Keratinocyte (primary cell): ENCODE results near the gene SLC6A7. TPM values are rescaled to one million over a fixed set of nuclear protein-coding genes. Genes with fewer than 3 reads are reported as not detected.

Experiments used
- DNase-seq: peaks from one replicate; pipeline ENCODE4 v3.0.0-alpha.2; 2011; ENCODE audit warnings: low read depth, missing footprints, low spot score
- FAIRE-seq: peaks from 2 replicates; lab custom pipeline; 2011; peaks lifted over from hg19 to GRCh38; lab: Jason Lieb, UNC
- H2AFZ ChIP-seq: 2 replicates; pipeline ENCODE4 v1.6.0; 2012; ENCODE audit warnings: low read length, control low read depth, inconsistent platforms; ENCODE audit not compliant: control insufficient read depth
- H3K27ac ChIP-seq: 2 replicates; pipeline ENCODE4 v1.5.1; 2011; ENCODE audit warnings: low read length; ENCODE audit not compliant: control insufficient read depth, insufficient read depth
- H3K27me3 ChIP-seq: 3 replicates; pipeline ENCODE4 v1.6.0; 2011; ENCODE audit warnings: low read length; ENCODE audit not compliant: control insufficient read depth, insufficient read depth; ENCODE audit errors: extremely low read depth
- H3K36me3 ChIP-seq, 2 experiments: 2 replicates in 1 of 2; 3 replicates in 1 of 2; pipeline ENCODE4 v1.5.1; 2011; ENCODE audit warnings: low read length in 2 of 2, mild to moderate bottlenecking in 1 of 2; ENCODE audit not compliant: control insufficient read depth in 2 of 2, insufficient read depth in 2 of 2; ENCODE audit errors: extremely low read depth in 1 of 2
- H3K4me1 ChIP-seq: 3 replicates; pipeline ENCODE4 v1.5.1; 2011; ENCODE audit warnings: low read length; ENCODE audit not compliant: control insufficient read depth, insufficient read depth; ENCODE audit errors: extremely low read depth
- H3K4me2 ChIP-seq: 3 replicates; pipeline ENCODE4 v1.6.0; 2011; ENCODE audit warnings: low read depth, low read length; ENCODE audit not compliant: control insufficient read depth, insufficient read depth; ENCODE audit errors: extremely low read depth
- H3K4me3 ChIP-seq, 3 experiments: fragments of 200-600 bp in 1 of 3; sonication (generic) in 1 of 3; 2 replicates in 2 of 3; 3 replicates in 1 of 3; pipeline ENCODE4 v1.5.1; 2011 to 2016; ENCODE audit warnings: low read length in 3 of 3, mild to moderate bottlenecking in 3 of 3, control low read depth in 2 of 3, inconsistent platforms in 1 of 3, low read depth in 1 of 3, mixed read lengths in 1 of 3, mixed run types in 1 of 3, moderate library complexity in 1 of 3; ENCODE audit not compliant: control insufficient read depth in 2 of 3, insufficient read depth in 2 of 3; ENCODE audit errors: extremely low read depth in 1 of 3
- H3K79me2 ChIP-seq: 2 replicates; pipeline ENCODE4 v1.6.0; 2012; ENCODE audit warnings: low read length; ENCODE audit not compliant: control insufficient read depth, insufficient read depth
- H3K9ac ChIP-seq: 3 replicates; pipeline ENCODE4 v1.6.0; 2011; ENCODE audit warnings: low read length; ENCODE audit not compliant: control insufficient read depth, insufficient read depth; ENCODE audit errors: extremely low read depth
- H3K9me1 ChIP-seq: 3 replicates; pipeline ENCODE4 v1.6.0; 2011; ENCODE audit warnings: low read length; ENCODE audit not compliant: control insufficient read depth, insufficient read depth; ENCODE audit errors: extremely low read depth
- H3K9me3 ChIP-seq: 2 replicates; pipeline ENCODE4 v1.5.1; 2012; ENCODE audit warnings: low read depth, low read length; ENCODE audit not compliant: control insufficient read depth
- H4K20me1 ChIP-seq: 3 replicates; pipeline ENCODE4 v1.6.0; 2011; ENCODE audit warnings: low read length; ENCODE audit not compliant: control insufficient read depth, insufficient read depth; ENCODE audit errors: extremely low read depth
- EZH2 ChIP-seq: IDR thresholded peaks from one replicate; pipeline ENCODE4 v1.6.1; 2012; ENCODE audit warnings: inconsistent platforms, mild to moderate bottlenecking, low read length, moderate library complexity
- dilution Hi-C: fragments of 300-500 bp; cut with MboI; formaldehyde crosslinking; loops from one replicate; pipeline ENCODE4 v1.7.0; 2020; ENCODE audit warnings: low sequenced_read_pairs; ENCODE audit not compliant: extremely low pct_ligation_motif_present
- polyA plus RNA-seq, 5 experiments: library from polyadenylated mRNA; depleted of rRNA in 3 of 5; stranded (reverse) in 3 of 5; stranded (forward) in 1 of 5; unstranded in 1 of 5; fragments of >200 nt; gene quantifications; 1 replicate in 1 of 5; 2 replicates in 3 of 5; 3 replicates in 1 of 5; pipeline versions ENCODE4 v1.2.1 to v1.2.3, GENCODE V29; 2011 to 2012; ENCODE audit warnings: missing spikeins in 2 of 5, low read depth in 1 of 5, low replicate concordance in 1 of 5
- TF ChIP-seq, protein P1 (sequence below), 3 experiments: IDR thresholded peaks in 1 of 3; conservative IDR thresholded peaks in 1 of 3; optimal IDR thresholded peaks in 1 of 3; 2 replicates in 2 of 3; 3 replicates in 1 of 3; pipeline versions ENCODE3 to v1.5.1; 2011; ENCODE audit warnings: low read length in 3 of 3, mild to moderate bottlenecking in 3 of 3, moderate library complexity in 2 of 3, control low read depth in 1 of 3, inconsistent platforms in 1 of 3; ENCODE audit not compliant: insufficient read depth in 2 of 3; ENCODE audit errors: extremely low read depth in 1 of 3

Gene SLC6A7
- polyA plus RNA-seq, 1 donor (not counting 4 experiments of a cell fraction or from before 2014, with no cell fraction given), result not detected

DNA sequence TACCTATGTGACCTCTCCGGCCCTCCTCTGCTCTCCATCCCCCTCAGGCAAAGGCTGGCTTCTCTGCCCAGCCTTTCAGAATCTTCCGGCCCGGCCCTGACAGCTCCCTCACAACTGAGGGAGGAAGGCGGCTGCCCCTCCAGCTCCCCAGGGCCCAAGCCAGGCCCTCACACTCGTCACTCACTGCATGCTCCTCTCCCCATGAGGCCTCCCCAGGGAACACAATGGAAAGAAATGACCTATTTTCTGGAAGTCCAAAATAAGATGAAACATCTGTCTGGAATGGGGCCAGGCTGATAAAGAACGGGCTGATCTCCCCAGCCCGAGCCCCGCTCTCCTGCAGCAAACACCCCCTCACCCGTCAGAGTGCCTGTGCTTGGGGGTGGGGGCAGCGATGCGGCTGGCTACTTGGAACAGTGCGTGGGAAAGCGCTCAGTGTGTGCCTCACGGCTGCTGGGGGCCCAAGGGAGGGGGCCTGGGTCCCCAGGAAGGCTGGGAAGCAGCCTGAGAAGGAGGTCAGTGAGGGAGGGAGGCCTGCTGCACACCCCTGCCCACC, 45.5 kb upstream of the SLC6A7 start:
- H3K9me3 ChIP-seq, result no peaks in the 10 kb centered on the region
- no peak overlapping the region for H3K4me3 ChIP-seq
- DNase-seq (no peak), FAIRE-seq (no peak)
- H3K9ac ChIP-seq, result no peak overlapping the region
- no peaks in the 10 kb centered on the region for H3K36me3 ChIP-seq
- H2AFZ ChIP-seq, result no peak overlapping the region
- no peaks in the 10 kb centered on the region for H4K20me1 ChIP-seq
- dilution Hi-C loops, result no loop called here
- no peak overlapping the region for H3K27ac ChIP-seq
- H3K27me3 ChIP-seq, result no peaks in the 10 kb centered on the region
- no peaks in the 10 kb centered on the region for H3K9me1 ChIP-seq
- peaks cover 12% of the 10 kb centered on the region for H3K4me1 ChIP-seq
- TF ChIP-seq, protein P1, sequence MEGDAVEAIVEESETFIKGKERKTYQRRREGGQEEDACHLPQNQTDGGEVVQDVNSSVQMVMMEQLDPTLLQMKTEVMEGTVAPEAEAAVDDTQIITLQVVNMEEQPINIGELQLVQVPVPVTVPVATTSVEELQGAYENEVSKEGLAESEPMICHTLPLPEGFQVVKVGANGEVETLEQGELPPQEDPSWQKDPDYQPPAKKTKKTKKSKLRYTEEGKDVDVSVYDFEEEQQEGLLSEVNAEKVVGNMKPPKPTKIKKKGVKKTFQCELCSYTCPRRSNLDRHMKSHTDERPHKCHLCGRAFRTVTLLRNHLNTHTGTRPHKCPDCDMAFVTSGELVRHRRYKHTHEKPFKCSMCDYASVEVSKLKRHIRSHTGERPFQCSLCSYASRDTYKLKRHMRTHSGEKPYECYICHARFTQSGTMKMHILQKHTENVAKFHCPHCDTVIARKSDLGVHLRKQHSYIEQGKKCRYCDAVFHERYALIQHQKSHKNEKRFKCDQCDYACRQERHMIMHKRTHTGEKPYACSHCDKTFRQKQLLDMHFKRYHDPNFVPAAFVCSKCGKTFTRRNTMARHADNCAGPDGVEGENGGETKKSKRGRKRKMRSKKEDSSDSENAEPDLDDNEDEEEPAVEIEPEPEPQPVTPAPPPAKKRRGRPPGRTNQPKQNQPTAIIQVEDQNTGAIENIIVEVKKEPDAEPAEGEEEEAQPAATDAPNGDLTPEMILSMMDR (optimal IDR thresholded peaks at IDR 0.05 in 1 of 3, IDR thresholded peaks at IDR 0.05 in 1 of 3, conservative IDR thresholded peaks at IDR 0.05 in 1 of 3; ENCODE audit: extremely low read depth in 1 of 3, insufficient read depth in 2 of 3, low read length in 3 of 3), result no peak
- TF ChIP-seq EZH2, result no peak
- H3K4me2 ChIP-seq, result no peak overlapping the region
- no peaks in the 10 kb centered on the region for H3K79me2 ChIP-seq

DNA sequence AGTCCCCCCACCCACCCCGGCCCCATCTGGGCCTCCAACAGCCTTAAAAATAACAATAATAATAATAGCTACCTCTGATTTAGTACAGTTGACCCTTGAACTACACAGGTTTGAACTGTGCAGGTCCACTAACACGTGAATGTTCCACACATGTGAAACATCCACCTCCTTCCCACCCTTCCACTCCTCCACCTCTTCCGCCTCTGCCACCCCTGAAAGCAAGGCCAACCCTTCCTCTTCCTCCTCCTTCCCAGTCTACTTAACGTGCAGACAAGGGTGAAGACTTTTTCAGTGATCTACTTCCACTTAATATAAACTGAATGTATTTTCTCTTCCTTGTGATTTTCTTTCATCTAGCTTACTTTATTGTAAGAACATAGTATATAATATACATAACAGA, 45.0 kb upstream of the SLC6A7 start:
- H3K4me2 ChIP-seq, result no peak overlapping the region
- peaks cover 12% of the 10 kb centered on the region for H3K4me1 ChIP-seq
- no peaks in the 10 kb centered on the region for H3K36me3 ChIP-seq
- H3K79me2 ChIP-seq, result no peaks in the 10 kb centered on the region
- H3K27me3 ChIP-seq, result no peaks in the 10 kb centered on the region
- DNase-seq (no peak), FAIRE-seq (no peak)
- H3K9ac ChIP-seq, result no peak overlapping the region
- H3K27ac ChIP-seq, result no peak overlapping the region
- H3K4me3 ChIP-seq, result no peak overlapping the region
- dilution Hi-C loops, result no loop called here
- no peaks in the 10 kb centered on the region for H4K20me1 ChIP-seq
- no peaks in the 10 kb centered on the region for H3K9me3 ChIP-seq
- no peak overlapping the region for H2AFZ ChIP-seq
- H3K9me1 ChIP-seq, result no peaks in the 10 kb centered on the region
- TF ChIP-seq, protein P1 (optimal IDR thresholded peaks at IDR 0.05 in 1 of 3, IDR thresholded peaks at IDR 0.05 in 1 of 3, conservative IDR thresholded peaks at IDR 0.05 in 1 of 3; ENCODE audit: extremely low read depth in 1 of 3, insufficient read depth in 2 of 3, low read length in 3 of 3), result no peak
